K562 (cell line): ENCODE measurements around the gene NECTIN4. TPM values are rescaled to one million over a fixed set of nuclear protein-coding genes. Genes with fewer than 3 reads are reported as not detected.

ENCODE experiments used
- CHD2 ChIP-seq: IDR thresholded peaks from 2 replicates; pipeline ENCODE4 v1.6.1; 2011; ENCODE audit warnings: low read depth, low read length
- CXXC5 ChIP-seq: fragments of 250-450 bp; sonication (Bioruptor Pico); IDR thresholded peaks from 2 replicates; pipeline ENCODE4 v1.8.0; 2022; ENCODE audit warnings: inconsistent platforms, mild to moderate bottlenecking, moderate library complexity
- ESRRA ChIP-seq: fragments of 450-650 bp; IDR thresholded peaks from 2 replicates; pipeline ENCODE4 v1.6.1; 2014; ENCODE audit warnings: low read depth, mild to moderate bottlenecking, moderate library complexity, borderline replicate concordance
- HSF4 ChIP-seq: fragments of 250-450 bp; sonication (Bioruptor Pico); IDR thresholded peaks from 2 replicates; pipeline ENCODE4 v2.1.2; 2022; ENCODE audit warnings: mild to moderate bottlenecking, moderate library complexity, borderline replicate concordance
- LCOR ChIP-seq: sonication (generic); formaldehyde crosslinking; IDR thresholded peaks from 2 replicates; pipeline ENCODE4 v1.8.0; 2022; ENCODE audit warnings: mild to moderate bottlenecking, missing genetic modification reagents
- MYBL2 ChIP-seq, 2 experiments: fragments of 450-650 bp in 1 of 2; sonication (generic) in 1 of 2; formaldehyde crosslinking in 1 of 2; IDR thresholded peaks; 2 replicates each; pipeline versions ENCODE4 v1.6.1 to v1.8.1; 2017 to 2022; ENCODE audit warnings: borderline replicate concordance in 1 of 2, inconsistent platforms in 1 of 2, low read depth in 1 of 2, mild to moderate bottlenecking in 1 of 2, missing genetic modification reagents in 1 of 2, moderate library complexity in 1 of 2
- NCOA4 ChIP-seq: fragments of 450-650 bp; IDR thresholded peaks from 2 replicates; pipeline ENCODE4 v1.6.1; 2018; ENCODE audit warnings: mild to moderate bottlenecking; ENCODE audit not compliant: partially characterized antibody
- NONO ChIP-seq, 2 experiments: fragments of 200-400 bp in 1 of 2; fragments of 450-650 bp in 1 of 2; formaldehyde crosslinking in 1 of 2; IDR thresholded peaks; 2 replicates each; pipeline ENCODE4 v1.6.1; 2017; ENCODE audit warnings: low read depth in 2 of 2, mild to moderate bottlenecking in 2 of 2, moderate library complexity in 2 of 2, low read length in 1 of 2
- NR2C1 ChIP-seq, 2 experiments: fragments of 450-650 bp; IDR thresholded peaks; 2 replicates each; pipeline ENCODE4 v1.6.1; 2017; ENCODE audit warnings: mild to moderate bottlenecking in 2 of 2, antibody characterized with exemption in 1 of 2, inconsistent platforms in 1 of 2, missing compliant biosample characterization in 1 of 2, missing genetic modification characterization in 1 of 2
- PHF8 ChIP-seq: fragments of 200-600 bp; sonication (generic); IDR thresholded peaks from 2 replicates; pipeline ENCODE4 v1.6.1; 2012; ENCODE audit warnings: mixed run types, mild to moderate bottlenecking, inconsistent platforms, low read length, moderate library complexity, borderline replicate concordance
- RBM34 ChIP-seq: fragments of 200-400 bp; formaldehyde crosslinking; IDR thresholded peaks from 2 replicates; pipeline ENCODE4 v1.6.1; 2018; ENCODE audit warnings: low read length, borderline replicate concordance; ENCODE audit not compliant: insufficient read depth
- XRCC3 ChIP-seq: fragments of 450-650 bp; IDR thresholded peaks from 2 replicates; pipeline ENCODE4 v1.6.1; 2017; ENCODE audit warnings: mild to moderate bottlenecking, moderate library complexity
- ZC3H11A ChIP-seq: IDR thresholded peaks from 2 replicates; pipeline ENCODE4 v1.6.1; 2012; ENCODE audit warnings: low read depth, low read length, improper control_type of control experiment
- ZNF408 ChIP-seq: fragments of 250-450 bp; sonication (Bioruptor Pico); IDR thresholded peaks from 2 replicates; pipeline ENCODE4 v1.4.0; 2020; ENCODE audit warnings: low read depth, mild to moderate bottlenecking, moderate library complexity
- ZNF699 ChIP-seq: fragments of 250-450 bp; sonication (Bioruptor Pico); IDR thresholded peaks from 2 replicates; pipeline ENCODE4 v1.8.0; 2021; ENCODE audit warnings: mild to moderate bottlenecking, moderate library complexity; ENCODE audit not compliant: insufficient replicate concordance
- polyA plus RNA-seq, 8 experiments: library from polyadenylated mRNA; depleted of rRNA in 4 of 8; stranded (reverse) in 5 of 8; unstranded in 3 of 8; fragments of >200 nt; fragmentation: Nextera tagmentation in 2 of 8; fragmentation: Illumina TruSeq in 1 of 8; extraction: Ambion mirVana in 2 of 8; extraction: Trizol in 1 of 8; gene quantifications; 2 replicates each; pipeline versions ENCODE4 v1.2.1 to v1.2.3, GENCODE V29; 2011 to 2014; ENCODE audit warnings: inconsistent platforms in 1 of 8, missing spikeins in 1 of 8
- total RNA-seq, 7 experiments: library from RNA; depleted of rRNA in 6 of 7; stranded (reverse); fragments of >200 nt in 6 of 7; fragmentation: Illumina TruSeq in 2 of 7; extraction: Trizol in 2 of 7; gene quantifications; 2 replicates each; pipeline versions ENCODE4 v1.2.1 to v1.2.3, GENCODE V29; 2011 to 2021; ENCODE audit warnings: low replicate concordance in 1 of 7
- TF ChIP-seq, protein P1 (sequence below): fragments of 450-650 bp; IDR thresholded peaks from 2 replicates; pipeline ENCODE4 v1.6.1; 2016; ENCODE audit warnings: mild to moderate bottlenecking, moderate library complexity

NECTIN4 gene
- total and polyA plus RNA-seq, 9 of the 15 experiments (the other 6 are each of a cell fraction or from before 2014, with no cell fraction given), result 0.01 to 0.09 TPM; not detected in 7

DNA sequence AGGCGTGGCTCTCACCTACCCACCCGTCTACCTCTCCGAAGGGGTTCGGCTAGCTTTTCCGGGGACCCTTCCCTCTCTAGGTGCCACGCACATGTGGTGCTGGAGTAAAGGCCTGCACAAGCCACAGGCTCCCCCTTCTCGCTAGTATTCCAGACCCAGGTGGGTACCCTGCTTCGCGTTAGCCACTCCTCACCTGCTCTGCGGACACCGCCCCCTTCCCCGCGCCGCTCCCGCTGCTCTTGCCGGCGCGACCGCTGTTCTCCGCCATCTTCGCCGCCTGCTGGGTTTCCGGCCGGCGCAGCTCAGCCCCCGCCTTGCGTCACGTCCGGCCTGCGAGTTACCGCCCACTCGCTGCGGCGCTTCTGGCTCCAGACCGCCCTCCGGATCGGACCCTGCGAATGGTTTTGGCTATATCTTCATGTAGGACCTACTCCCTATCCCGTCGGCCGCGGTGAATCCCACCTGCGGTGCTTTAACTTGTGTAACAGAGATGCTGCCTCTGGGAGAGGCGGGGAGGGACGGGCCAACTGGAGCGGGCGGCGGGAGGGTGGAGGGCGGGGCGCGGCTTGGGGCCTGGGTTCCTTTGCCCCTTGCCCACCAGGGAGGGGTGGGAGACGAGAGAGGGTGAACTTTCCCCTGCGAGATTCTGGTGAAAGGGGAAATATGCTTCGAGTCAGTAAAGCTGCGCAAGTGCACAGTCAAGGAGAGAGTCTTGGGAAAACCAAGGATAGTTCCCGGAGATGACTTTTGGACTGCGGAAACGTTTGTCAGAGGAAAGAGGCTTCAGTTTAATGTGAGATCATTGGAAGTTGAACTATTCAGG is 28.6 kb upstream of the NECTIN4 start, which contains the start of the genes NIT1 and PFDN2 (continued):
- no peak for TF ChIP-seq CHD2
- TF ChIP-seq CXXC5 (CRISPR knock-in tag), result peak; percentile 83
- TF ChIP-seq XRCC3, result no peak
- peak; percentile 98 for TF ChIP-seq PHF8
- TF ChIP-seq, protein P1, sequence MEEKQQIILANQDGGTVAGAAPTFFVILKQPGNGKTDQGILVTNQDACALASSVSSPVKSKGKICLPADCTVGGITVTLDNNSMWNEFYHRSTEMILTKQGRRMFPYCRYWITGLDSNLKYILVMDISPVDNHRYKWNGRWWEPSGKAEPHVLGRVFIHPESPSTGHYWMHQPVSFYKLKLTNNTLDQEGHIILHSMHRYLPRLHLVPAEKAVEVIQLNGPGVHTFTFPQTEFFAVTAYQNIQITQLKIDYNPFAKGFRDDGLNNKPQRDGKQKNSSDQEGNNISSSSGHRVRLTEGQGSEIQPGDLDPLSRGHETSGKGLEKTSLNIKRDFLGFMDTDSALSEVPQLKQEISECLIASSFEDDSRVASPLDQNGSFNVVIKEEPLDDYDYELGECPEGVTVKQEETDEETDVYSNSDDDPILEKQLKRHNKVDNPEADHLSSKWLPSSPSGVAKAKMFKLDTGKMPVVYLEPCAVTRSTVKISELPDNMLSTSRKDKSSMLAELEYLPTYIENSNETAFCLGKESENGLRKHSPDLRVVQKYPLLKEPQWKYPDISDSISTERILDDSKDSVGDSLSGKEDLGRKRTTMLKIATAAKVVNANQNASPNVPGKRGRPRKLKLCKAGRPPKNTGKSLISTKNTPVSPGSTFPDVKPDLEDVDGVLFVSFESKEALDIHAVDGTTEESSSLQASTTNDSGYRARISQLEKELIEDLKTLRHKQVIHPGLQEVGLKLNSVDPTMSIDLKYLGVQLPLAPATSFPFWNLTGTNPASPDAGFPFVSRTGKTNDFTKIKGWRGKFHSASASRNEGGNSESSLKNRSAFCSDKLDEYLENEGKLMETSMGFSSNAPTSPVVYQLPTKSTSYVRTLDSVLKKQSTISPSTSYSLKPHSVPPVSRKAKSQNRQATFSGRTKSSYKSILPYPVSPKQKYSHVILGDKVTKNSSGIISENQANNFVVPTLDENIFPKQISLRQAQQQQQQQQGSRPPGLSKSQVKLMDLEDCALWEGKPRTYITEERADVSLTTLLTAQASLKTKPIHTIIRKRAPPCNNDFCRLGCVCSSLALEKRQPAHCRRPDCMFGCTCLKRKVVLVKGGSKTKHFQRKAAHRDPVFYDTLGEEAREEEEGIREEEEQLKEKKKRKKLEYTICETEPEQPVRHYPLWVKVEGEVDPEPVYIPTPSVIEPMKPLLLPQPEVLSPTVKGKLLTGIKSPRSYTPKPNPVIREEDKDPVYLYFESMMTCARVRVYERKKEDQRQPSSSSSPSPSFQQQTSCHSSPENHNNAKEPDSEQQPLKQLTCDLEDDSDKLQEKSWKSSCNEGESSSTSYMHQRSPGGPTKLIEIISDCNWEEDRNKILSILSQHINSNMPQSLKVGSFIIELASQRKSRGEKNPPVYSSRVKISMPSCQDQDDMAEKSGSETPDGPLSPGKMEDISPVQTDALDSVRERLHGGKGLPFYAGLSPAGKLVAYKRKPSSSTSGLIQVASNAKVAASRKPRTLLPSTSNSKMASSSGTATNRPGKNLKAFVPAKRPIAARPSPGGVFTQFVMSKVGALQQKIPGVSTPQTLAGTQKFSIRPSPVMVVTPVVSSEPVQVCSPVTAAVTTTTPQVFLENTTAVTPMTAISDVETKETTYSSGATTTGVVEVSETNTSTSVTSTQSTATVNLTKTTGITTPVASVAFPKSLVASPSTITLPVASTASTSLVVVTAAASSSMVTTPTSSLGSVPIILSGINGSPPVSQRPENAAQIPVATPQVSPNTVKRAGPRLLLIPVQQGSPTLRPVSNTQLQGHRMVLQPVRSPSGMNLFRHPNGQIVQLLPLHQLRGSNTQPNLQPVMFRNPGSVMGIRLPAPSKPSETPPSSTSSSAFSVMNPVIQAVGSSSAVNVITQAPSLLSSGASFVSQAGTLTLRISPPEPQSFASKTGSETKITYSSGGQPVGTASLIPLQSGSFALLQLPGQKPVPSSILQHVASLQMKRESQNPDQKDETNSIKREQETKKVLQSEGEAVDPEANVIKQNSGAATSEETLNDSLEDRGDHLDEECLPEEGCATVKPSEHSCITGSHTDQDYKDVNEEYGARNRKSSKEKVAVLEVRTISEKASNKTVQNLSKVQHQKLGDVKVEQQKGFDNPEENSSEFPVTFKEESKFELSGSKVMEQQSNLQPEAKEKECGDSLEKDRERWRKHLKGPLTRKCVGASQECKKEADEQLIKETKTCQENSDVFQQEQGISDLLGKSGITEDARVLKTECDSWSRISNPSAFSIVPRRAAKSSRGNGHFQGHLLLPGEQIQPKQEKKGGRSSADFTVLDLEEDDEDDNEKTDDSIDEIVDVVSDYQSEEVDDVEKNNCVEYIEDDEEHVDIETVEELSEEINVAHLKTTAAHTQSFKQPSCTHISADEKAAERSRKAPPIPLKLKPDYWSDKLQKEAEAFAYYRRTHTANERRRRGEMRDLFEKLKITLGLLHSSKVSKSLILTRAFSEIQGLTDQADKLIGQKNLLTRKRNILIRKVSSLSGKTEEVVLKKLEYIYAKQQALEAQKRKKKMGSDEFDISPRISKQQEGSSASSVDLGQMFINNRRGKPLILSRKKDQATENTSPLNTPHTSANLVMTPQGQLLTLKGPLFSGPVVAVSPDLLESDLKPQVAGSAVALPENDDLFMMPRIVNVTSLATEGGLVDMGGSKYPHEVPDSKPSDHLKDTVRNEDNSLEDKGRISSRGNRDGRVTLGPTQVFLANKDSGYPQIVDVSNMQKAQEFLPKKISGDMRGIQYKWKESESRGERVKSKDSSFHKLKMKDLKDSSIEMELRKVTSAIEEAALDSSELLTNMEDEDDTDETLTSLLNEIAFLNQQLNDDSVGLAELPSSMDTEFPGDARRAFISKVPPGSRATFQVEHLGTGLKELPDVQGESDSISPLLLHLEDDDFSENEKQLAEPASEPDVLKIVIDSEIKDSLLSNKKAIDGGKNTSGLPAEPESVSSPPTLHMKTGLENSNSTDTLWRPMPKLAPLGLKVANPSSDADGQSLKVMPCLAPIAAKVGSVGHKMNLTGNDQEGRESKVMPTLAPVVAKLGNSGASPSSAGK, result no peak
- TF ChIP-seq LCOR (CRISPR knock-in tag), result peak; percentile 66; the same call in 1 of the 2 replicates
- no peak for TF ChIP-seq RBM34
- no peak for TF ChIP-seq HSF4 (CRISPR knock-in tag)
- no peak for TF ChIP-seq ZNF408
- TF ChIP-seq ZC3H11A, result no peak
- TF ChIP-seq NONO (IDR thresholded peaks at IDR 0.05; ENCODE audit: low read depth in 2 of 2, low read length in 1 of 2), result no peak
- no peak for TF ChIP-seq ZNF699 (CRISPR knock-in tag)
- TF ChIP-seq NR2C1 (IDR thresholded peaks at IDR 0.05), result no peak
- TF ChIP-seq NR2C1 (tag; IDR thresholded peaks at IDR 0.05), result no peak
- no peak for TF ChIP-seq ESRRA
- no peak for TF ChIP-seq NCOA4
- TF ChIP-seq MYBL2 (IDR thresholded peaks at IDR 0.05; ENCODE audit: low read depth), result no peak
- no peak for TF ChIP-seq MYBL2 (CRISPR knock-in tag; IDR thresholded peaks at IDR 0.05; ENCODE audit: borderline replicate concordance)
